Measurements from ENCODE around the gene RNF157.

DNA sequence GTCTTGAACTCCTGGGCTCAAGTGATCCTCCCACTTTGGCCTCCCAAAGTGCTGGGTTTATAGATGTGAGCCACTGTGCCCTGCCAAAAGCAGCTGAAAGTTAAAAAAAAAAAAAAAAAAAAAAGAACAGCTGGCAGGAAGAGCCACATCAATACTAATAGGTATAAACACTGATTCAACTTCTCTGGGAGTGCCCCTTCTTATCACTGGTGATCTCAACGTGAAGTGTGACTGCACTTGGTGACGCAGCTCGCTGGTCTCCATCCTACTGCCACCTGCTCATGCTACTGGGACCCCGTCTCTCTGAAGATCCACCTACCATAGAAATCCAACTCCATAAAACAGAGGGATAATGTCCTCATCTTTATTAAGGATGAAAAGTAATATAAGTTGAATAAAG is 40.8 kb downstream of the RNF157 start:
- TF ChIP-seq, protein P1, sequence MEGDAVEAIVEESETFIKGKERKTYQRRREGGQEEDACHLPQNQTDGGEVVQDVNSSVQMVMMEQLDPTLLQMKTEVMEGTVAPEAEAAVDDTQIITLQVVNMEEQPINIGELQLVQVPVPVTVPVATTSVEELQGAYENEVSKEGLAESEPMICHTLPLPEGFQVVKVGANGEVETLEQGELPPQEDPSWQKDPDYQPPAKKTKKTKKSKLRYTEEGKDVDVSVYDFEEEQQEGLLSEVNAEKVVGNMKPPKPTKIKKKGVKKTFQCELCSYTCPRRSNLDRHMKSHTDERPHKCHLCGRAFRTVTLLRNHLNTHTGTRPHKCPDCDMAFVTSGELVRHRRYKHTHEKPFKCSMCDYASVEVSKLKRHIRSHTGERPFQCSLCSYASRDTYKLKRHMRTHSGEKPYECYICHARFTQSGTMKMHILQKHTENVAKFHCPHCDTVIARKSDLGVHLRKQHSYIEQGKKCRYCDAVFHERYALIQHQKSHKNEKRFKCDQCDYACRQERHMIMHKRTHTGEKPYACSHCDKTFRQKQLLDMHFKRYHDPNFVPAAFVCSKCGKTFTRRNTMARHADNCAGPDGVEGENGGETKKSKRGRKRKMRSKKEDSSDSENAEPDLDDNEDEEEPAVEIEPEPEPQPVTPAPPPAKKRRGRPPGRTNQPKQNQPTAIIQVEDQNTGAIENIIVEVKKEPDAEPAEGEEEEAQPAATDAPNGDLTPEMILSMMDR (IDR thresholded peaks at IDR 0.05) = no peak
- TF ChIP-seq EP300 (IDR thresholded peaks at IDR 0.05) (no peak), POLR2A (IDR thresholded peaks at IDR 0.05) (no peak), POLR2AphosphoS5 (IDR thresholded peaks at IDR 0.05) (no peak)
